GM19438 (cell line): ENCODE data around the gene FOXL2.

Experiments used
- ATAC-seq: cut with Tn5 transposase; IDR thresholded peaks from one replicate; pipeline ENCODE4 v1.9.1; 2021; ENCODE audit warnings: low read depth; ENCODE audit not compliant: unreplicated experiment

The FOXL2 gene

DNA sequence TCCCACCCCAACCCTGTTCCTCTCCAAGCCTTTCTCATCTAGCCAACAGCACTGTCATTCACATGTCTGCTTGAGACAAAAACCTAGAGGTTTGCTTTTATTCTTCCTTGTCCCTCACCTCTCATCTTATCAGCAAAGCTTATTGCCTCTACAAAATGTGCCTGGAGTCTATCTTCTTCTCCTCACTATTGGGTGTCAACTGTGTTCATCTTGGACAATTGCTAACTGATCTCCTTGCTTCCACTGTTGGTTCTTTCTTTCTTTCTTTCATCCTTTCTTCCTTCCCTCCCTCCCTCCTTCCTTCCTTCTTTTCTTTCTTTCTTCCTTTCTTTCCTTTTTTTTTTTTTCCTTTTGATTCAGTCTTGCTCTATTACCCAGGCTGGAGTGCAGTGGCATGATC is 48.2 kb downstream of the FOXL2 start:
- no peak for ATAC-seq

DNA sequence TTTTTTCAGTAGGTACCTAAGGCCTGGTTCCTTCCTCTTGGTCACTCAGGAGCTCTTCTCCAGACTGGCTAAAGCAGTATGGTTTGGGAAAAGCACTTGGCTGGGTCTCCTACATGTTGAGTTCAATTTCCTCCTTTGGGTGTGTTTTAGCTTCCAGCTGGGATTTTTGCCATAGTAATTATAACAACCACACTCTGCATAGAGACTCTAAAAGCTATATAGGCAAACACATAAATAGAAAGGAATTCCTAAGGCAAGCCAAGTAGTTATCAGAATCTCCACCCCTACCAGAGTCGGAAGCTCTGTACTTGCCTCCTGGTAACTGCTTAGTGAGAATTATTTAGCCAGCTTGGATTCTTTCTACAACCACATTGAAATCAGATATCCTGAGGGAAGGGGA is 48.6 kb downstream of the FOXL2 start:
- ATAC-seq: no peak
